MM.1S (cell line): Measurements from ENCODE around the gene RAP1GDS1.

Experiments used
- CTCF ChIP-seq: fragments of 300-600 bp; sonication (generic); IDR thresholded peaks from 2 replicates; pipeline ENCODE4 v1.5.1; 2016; ENCODE audit warnings: antibody characterized with exemption, low read length, mixed read lengths
- EZH2 ChIP-seq: fragments of 300-600 bp; sonication (generic); optimal IDR thresholded peaks from 2 replicates; pipeline ENCODE3; 2017; ENCODE audit warnings: low read depth, mild to moderate bottlenecking, antibody characterized with exemption, low read length, mixed read lengths

- no peak for TF ChIP-seq CTCF
- no peak for TF ChIP-seq EZH2
These were observed 70.8 kb downstream of the RAP1GDS1 start for GRCh38 chr4:98332017-98332416.
